LNCAP (cell line): ENCODE measurements around the gene KIF13A.

Experiments used
- TF ChIP-seq, protein P1 (sequence below): fragments of 450-650 bp; IDR thresholded peaks from 2 replicates; pipeline ENCODE4 v1.5.1; 2017; ENCODE audit warnings: mild to moderate bottlenecking

KIF13A gene

GRCh38 chr6:17768881-17769280 lies 218.6 kb downstream of the KIF13A start:
- TF ChIP-seq, protein P1, sequence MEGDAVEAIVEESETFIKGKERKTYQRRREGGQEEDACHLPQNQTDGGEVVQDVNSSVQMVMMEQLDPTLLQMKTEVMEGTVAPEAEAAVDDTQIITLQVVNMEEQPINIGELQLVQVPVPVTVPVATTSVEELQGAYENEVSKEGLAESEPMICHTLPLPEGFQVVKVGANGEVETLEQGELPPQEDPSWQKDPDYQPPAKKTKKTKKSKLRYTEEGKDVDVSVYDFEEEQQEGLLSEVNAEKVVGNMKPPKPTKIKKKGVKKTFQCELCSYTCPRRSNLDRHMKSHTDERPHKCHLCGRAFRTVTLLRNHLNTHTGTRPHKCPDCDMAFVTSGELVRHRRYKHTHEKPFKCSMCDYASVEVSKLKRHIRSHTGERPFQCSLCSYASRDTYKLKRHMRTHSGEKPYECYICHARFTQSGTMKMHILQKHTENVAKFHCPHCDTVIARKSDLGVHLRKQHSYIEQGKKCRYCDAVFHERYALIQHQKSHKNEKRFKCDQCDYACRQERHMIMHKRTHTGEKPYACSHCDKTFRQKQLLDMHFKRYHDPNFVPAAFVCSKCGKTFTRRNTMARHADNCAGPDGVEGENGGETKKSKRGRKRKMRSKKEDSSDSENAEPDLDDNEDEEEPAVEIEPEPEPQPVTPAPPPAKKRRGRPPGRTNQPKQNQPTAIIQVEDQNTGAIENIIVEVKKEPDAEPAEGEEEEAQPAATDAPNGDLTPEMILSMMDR: no peak

- TF ChIP-seq, protein P1: no peak
Measured at GRCh38 chr6:17768388-17768787, 219.0 kb downstream of the KIF13A start.

DNA sequence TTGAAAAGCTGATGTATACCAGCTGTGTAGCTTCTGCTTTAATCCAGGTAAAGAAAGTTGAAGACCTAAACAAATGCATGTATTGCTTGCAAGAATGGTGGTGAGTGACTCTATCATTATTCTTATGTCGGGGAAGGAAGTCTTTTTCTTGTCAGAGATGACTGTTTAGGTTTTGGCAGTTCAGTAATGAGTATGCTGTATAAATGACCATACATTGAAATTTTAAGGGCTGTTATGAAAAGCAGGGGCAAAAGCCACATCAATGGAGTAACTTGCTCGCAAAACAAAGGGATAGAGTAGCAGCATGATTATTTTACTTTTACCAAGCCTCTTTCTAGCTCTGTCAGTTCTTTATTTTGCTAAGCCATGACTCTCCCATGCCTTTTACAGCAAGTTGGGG lies 224.8 kb downstream of the KIF13A start:
- TF ChIP-seq, protein P1: no peak

DNA sequence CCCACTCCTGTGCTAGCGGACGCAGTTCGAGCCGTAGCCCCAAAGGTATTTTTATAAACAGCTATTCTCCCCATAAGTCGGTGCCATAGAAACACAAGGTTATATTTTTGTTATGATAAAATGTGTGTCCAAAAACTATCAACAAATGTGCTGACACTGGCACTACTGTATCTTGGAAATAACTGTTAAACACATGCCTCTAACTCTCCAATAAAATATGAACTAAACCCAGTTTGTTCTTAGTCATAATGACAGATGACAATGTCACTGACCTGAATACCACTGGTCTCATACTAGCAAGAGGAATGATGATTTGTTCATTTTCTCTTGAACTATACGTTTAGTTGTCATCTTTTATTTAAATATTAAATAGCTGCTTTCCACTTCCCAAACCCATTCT lies 229.3 kb downstream of the KIF13A start:
- TF ChIP-seq, protein P1: no peak

DNA sequence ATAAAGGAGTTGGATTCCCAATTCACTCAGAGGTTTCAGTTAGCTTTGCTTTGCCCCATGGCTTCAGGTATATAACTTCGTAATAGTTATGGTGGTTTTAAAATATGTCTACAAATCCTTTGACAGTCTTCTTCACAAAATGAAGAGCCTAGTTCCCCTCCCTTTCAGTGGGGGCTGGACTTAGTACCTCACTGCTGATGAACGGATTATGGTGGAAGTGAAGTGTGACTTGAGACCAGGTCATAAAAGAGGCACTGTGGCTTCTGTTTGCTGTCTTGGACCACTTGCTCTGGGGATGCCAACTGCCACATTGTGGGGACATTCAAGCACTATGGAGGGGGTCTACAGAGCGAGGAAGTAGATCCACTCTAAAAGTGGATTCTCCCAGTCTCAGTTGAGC lies 233.2 kb downstream of the KIF13A start:
- TF ChIP-seq, protein P1: no peak

GRCh38 chr6:17744019-17744756 lies 243.2 kb downstream of the KIF13A start:
- TF ChIP-seq, protein P1: no peak

GRCh38 chr6:17741507-17741906 lies 245.9 kb downstream of the KIF13A start:
- TF ChIP-seq, protein P1: no peak
